ENCODE results near the gene MFN2.
"Not testable (repeated sequence)": the region's sequence is repeated elsewhere in the genome, so short reads cannot be mapped to it uniquely, and the experiment has no call there.

Gene MFN2

GRCh38 chr1:11979851-11980675 is at the start of gene MFN2:
MFN2 (plus strand) TSS chr1:11980444; CDS start chr1:11989169, 8,725 bp downstream.
- peak; percentile 95 for DNase-seq (ENCODE audit: low spot score)

GRCh38 chr1:11930571-11931445 is 49.4 kb upstream of the MFN2 start:
- no peak for DNase-seq (ENCODE audit: low spot score)

- DNase-seq (ENCODE audit: low spot score), result no peak
Observed at GRCh38 chr1:11931845-11932244, 48.4 kb upstream of the MFN2 start.

GRCh38 chr1:11934302-11935056 is 45.8 kb upstream of the MFN2 start, which contains the start of gene PLOD1:
PLOD1 (plus strand) TSS chr1:11934717; CDS start chr1:11934780, 63 bp downstream.
- peak; percentile 79 for DNase-seq (ENCODE audit: low spot score)

- no peak for DNase-seq (ENCODE audit: low spot score)
Observed at GRCh38 chr1:11935057-11935412, 45.2 kb upstream of the MFN2 start.

GRCh38 chr1:11935733-11936132 is 44.5 kb upstream of the MFN2 start:
- DNase-seq (ENCODE audit: low spot score), result not testable (repeated sequence)

- DNase-seq (ENCODE audit: low spot score), result no peak
Observed at GRCh38 chr1:11938722-11939526, 41.3 kb upstream of the MFN2 start.

GRCh38 chr1:11939794-11940193 is 40.5 kb upstream of the MFN2 start:
- not testable (repeated sequence) for DNase-seq (ENCODE audit: low spot score)

GRCh38 chr1:11940260-11940921 is 39.9 kb upstream of the MFN2 start:
- no peak for DNase-seq (ENCODE audit: low spot score)

GRCh38 chr1:11942280-11942679 is 38.0 kb upstream of the MFN2 start:
- no peak for DNase-seq (ENCODE audit: low spot score)

- DNase-seq (ENCODE audit: low spot score), result no peak
Observed at GRCh38 chr1:11943619-11944018, 36.6 kb upstream of the MFN2 start.

- no peak for DNase-seq (ENCODE audit: low spot score)
Observed at GRCh38 chr1:11944358-11944931, 35.8 kb upstream of the MFN2 start.

GRCh38 chr1:11946647-11947046 is 33.6 kb upstream of the MFN2 start:
- no peak for DNase-seq (ENCODE audit: low spot score)

- no peak for DNase-seq (ENCODE audit: low spot score)
Observed at GRCh38 chr1:11948822-11949458, 31.3 kb upstream of the MFN2 start.

- no peak for DNase-seq (ENCODE audit: low spot score)
Observed at GRCh38 chr1:11951901-11952300, 28.3 kb upstream of the MFN2 start.

- DNase-seq (ENCODE audit: low spot score), result no peak
Observed at GRCh38 chr1:11952455-11953109, 27.7 kb upstream of the MFN2 start.

- no peak for DNase-seq (ENCODE audit: low spot score)
Observed at GRCh38 chr1:11955221-11955620, 25.0 kb upstream of the MFN2 start.

GRCh38 chr1:11957398-11957797 is 22.8 kb upstream of the MFN2 start:
- DNase-seq (ENCODE audit: low spot score), result no peak

GRCh38 chr1:11957897-11958296 is 22.3 kb upstream of the MFN2 start:
- DNase-seq (ENCODE audit: low spot score), result no peak
